GM10266 (cell line): ENCODE results near the gene SERPINA3.

Experiments
- DNase-seq: peaks from one replicate; pipeline ENCODE4 v3.0.0; 2012; ENCODE audit errors: extremely low spot score
- CTCF ChIP-seq: IDR thresholded peaks from 2 replicates; pipeline ENCODE4 v1.5.1; 2012; ENCODE audit warnings: mild to moderate bottlenecking, low read depth; ENCODE audit not compliant: control insufficient read depth, insufficient read depth; ENCODE audit errors: missing control alignments

The SERPINA3 gene

GRCh38 chr14:94588311-94588710 lies 23.9 kb upstream of the SERPINA3 start:
- no peak for TF ChIP-seq CTCF
- DNase-seq, result no peak

- TF ChIP-seq CTCF, result no peak
- no peak for DNase-seq
Observed at GRCh38 chr14:94591073-94591472, 21.1 kb upstream of the SERPINA3 start.

GRCh38 chr14:94591871-94592270 lies 20.3 kb upstream of the SERPINA3 start:
- TF ChIP-seq CTCF, result no peak
- no peak for DNase-seq

GRCh38 chr14:94592457-94592856 lies 19.7 kb upstream of the SERPINA3 start:
- DNase-seq, result no peak

GRCh38 chr14:94593376-94593748 lies 18.8 kb upstream of the SERPINA3 start:
- no peak for DNase-seq
- TF ChIP-seq CTCF, result no peak

More at GRCh38 chr14:94592457-94592856, 19.7 kb upstream of the SERPINA3 start:
- TF ChIP-seq CTCF, result no peak

DNA sequence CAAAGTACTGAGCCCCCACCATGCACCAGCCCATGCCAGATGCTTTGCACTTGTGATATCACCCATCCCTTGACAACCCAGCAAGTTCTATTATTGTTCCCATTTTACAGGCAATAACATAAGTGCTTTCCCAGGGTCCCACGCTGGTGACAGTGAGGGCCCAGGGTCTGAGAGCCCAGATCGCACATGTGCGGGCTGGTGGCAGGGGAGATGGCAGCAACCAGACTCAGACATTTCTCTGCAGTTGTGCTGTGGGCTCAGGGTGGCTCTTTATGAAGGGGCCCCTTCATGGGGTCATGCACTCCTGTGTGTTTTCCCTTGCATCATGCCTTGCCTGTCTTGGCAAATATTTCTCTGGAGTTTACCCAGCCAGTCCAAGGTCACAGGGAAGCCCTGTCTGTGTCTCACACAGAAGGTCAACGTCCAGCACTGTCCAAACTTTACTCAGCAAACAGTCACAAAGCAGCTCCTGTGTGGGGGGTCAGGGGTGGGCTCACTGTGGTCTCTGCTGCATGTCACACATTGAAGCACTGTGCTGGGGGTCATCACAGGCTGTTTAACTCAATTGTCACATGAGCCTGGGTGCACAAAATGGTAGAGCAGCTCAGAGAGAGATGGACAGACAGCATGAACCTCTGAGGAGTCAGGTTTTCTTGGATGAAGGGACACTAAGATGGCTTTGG lies 18.3 kb upstream of the SERPINA3 start:
- no peak for TF ChIP-seq CTCF
- DNase-seq, result no peak

DNA sequence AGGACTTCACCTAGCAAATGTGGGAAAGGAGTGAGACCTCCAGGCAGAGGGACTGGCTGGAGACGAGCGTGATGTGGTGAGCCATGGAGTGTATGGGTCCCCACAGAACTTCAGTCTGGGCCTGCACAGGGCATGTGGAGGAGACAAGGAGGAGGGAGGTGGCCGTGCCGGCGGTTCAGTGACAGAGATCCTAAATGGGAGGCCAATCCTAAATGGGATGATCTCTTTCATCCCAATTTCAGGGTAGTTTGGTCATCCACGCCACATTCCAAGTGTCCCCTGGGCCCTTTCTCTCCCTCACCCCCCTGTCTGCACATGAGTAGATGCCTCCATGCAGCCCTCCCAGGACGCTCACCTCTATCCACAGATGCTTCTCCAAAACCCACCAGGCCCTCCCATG lies 17.8 kb upstream of the SERPINA3 start:
- no peak for DNase-seq
- no peak for TF ChIP-seq CTCF
